ENCODE data around the gene PBX3. TPM values are rescaled to one million over a fixed set of nuclear protein-coding genes. Genes with fewer than 3 reads are reported as not detected.

PBX3 gene
- polyA plus RNA-seq (2013, experiment 1 of 2): 48.8 TPM
- 53.4 TPM for polyA plus RNA-seq (2013, experiment 2 of 2)

- Histone ChIP-seq H3K18ac (ENCODE audit: low read length) (peak within 1 kb of the TSS; percentile 100), H2BK120ac (ENCODE audit: low read depth, low read length) (peak within 1 kb of the TSS; percentile 83), H3K9ac (ENCODE audit: low read depth, low read length, poor library complexity) (peak within 1 kb of the TSS; percentile 100), H4K91ac (ENCODE audit: low read depth, low read length, poor library complexity) (peak within 1 kb of the TSS; percentile 62), H3K79me1 (ENCODE audit: low read depth, low read length) (peaks cover 6% of the 10 kb centered on the region), H4K8ac (ENCODE audit: low read depth, low read length) (no peak within 1 kb of the TSS), H2AFZ (ENCODE audit: low read length) (peak within 1 kb of the TSS; percentile 97), H2BK12ac (ENCODE audit: low read length) (peak within 1 kb of the TSS; percentile 82), H3K4me3 (ENCODE audit: low read length in 2 of 2) (peak within 1 kb of the TSS; percentile 93 to 99), H2BK5ac (ENCODE audit: low read length) (peak within 1 kb of the TSS; percentile 88), H3K36me3 (replicated peaks in 1 of 2; ENCODE audit: control insufficient read depth in 2 of 2, insufficient read depth in 2 of 2, low read length in 2 of 2) (peaks cover 0 to 21% of the 10 kb centered on the region in 2 donors), H3K27me3 (ENCODE audit: control insufficient read depth in 3 of 3, insufficient read depth in 3 of 3, low read depth in 1 of 3, low read length in 3 of 3) (no peaks in the 10 kb centered on the region), H3K27ac (replicated peaks; ENCODE audit: low read length) (peak within 1 kb of the TSS; percentile 93), H2BK15ac (ENCODE audit: low read length) (peak within 1 kb of the TSS; percentile 88), H3K4ac (ENCODE audit: low read length) (no peak within 1 kb of the TSS), H2AK5ac (ENCODE audit: low read depth, low read length) (peak within 1 kb of the TSS; percentile 99), H3K4me2 (ENCODE audit: insufficient read depth, low read length, poor library complexity, severe bottlenecking) (peak within 1 kb of the TSS; percentile 89), H3K14ac (ENCODE audit: low read length) (peak within 1 kb of the TSS; percentile 97), H3K9me3 (replicated peaks in 1 of 2; ENCODE audit: control insufficient read depth in 2 of 2, insufficient read depth in 1 of 2, low read depth in 1 of 2, low read length in 2 of 2) (no peaks in the 10 kb centered on the region), H3K23ac (ENCODE audit: low read depth, low read length, poor library complexity) (peak within 1 kb of the TSS; percentile 90), H3K4me1 (ENCODE audit: control insufficient read depth in 2 of 2, insufficient read depth in 1 of 2, low read depth in 1 of 2, low read length in 2 of 2) (peaks cover 8 to 16% of the 10 kb centered on the region in 2 donors)
- no CpG with 5 or more reads among the region's 107 CpGs for WGBS, 2 donors (ENCODE audit: extremely low coverage in 2 of 2, insufficient read length in 2 of 2, insufficient replicate concordance in 1 of 2)
- DNase-seq (ENCODE audit: low spot score): peak; percentile 70
Observed at GRCh38 chr9:125747053-125747764, at the start of gene PBX3. Gene PBX3, plus strand, starts transcription at chr9:125747373.

DNA sequence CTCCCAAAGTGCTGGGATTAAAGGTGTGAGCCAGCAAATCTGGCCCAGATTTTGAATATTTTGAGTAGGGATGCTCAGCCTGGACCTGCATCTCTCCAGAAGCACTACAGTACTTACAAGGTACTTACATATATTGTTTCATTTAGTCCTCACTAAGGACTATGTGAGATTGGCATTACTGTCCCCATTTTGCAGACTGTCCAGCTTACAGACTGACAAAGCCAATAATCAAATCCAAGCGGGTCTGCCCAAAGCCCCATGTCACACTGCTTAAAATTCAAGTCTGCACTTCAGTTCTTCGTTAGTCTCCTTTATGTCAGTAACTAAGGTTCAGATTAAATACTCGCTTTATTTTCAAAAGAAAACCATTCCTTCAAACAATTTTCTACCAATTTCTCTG is 47.3 kb upstream of the PBX3 start:
- peaks cover 0 to 3% of the 10 kb centered on the region in 2 donors for H3K36me3 ChIP-seq (replicated peaks in 1 of 2; ENCODE audit: control insufficient read depth in 2 of 2, insufficient read depth in 2 of 2, low read length in 2 of 2)
- DNase-seq (ENCODE audit: low spot score): no peak
- no peak overlapping the region for H3K4me2 ChIP-seq (ENCODE audit: insufficient read depth, low read length, poor library complexity, severe bottlenecking)
- H3K4me3 ChIP-seq (ENCODE audit: low read length in 2 of 2): no peak overlapping the region
- no peaks in the 10 kb centered on the region for H3K79me1 ChIP-seq (ENCODE audit: low read depth, low read length)
- H4K91ac ChIP-seq (ENCODE audit: low read depth, low read length, poor library complexity): no peak overlapping the region
- H3K23ac ChIP-seq (ENCODE audit: low read depth, low read length, poor library complexity): no peak overlapping the region
- H4K8ac ChIP-seq (ENCODE audit: low read depth, low read length): no peak overlapping the region
- H2AFZ ChIP-seq (ENCODE audit: low read length): no peak overlapping the region
- no peak overlapping the region for H2BK5ac ChIP-seq (ENCODE audit: low read length)
- no peak overlapping the region for H3K14ac ChIP-seq (ENCODE audit: low read length)
- no CpG with 5 or more reads among the region's 3 CpGs for WGBS, 2 donors (ENCODE audit: extremely low coverage in 2 of 2, insufficient read length in 2 of 2, insufficient replicate concordance in 1 of 2)
- H3K4me1 ChIP-seq (ENCODE audit: control insufficient read depth in 2 of 2, insufficient read depth in 1 of 2, low read depth in 1 of 2, low read length in 2 of 2): peaks cover 2 to 7% of the 10 kb centered on the region in 2 donors
- H2BK12ac ChIP-seq (ENCODE audit: low read length): no peak overlapping the region
- H3K27ac ChIP-seq (replicated peaks; ENCODE audit: low read length): no peak overlapping the region
- no peaks in the 10 kb centered on the region for H3K27me3 ChIP-seq (ENCODE audit: control insufficient read depth in 3 of 3, insufficient read depth in 3 of 3, low read depth in 1 of 3, low read length in 3 of 3)
- no peaks in the 10 kb centered on the region for H3K9me3 ChIP-seq (replicated peaks in 1 of 2; ENCODE audit: control insufficient read depth in 2 of 2, insufficient read depth in 1 of 2, low read depth in 1 of 2, low read length in 2 of 2)
- no peak overlapping the region for H2AK5ac ChIP-seq (ENCODE audit: low read depth, low read length)
- no peak overlapping the region for H3K9ac ChIP-seq (ENCODE audit: low read depth, low read length, poor library complexity)
- H3K18ac ChIP-seq (ENCODE audit: low read length): no peak overlapping the region
- H3K4ac ChIP-seq (ENCODE audit: low read length): no peak overlapping the region
- no peak overlapping the region for H2BK15ac ChIP-seq (ENCODE audit: low read length)
- no peak overlapping the region for H2BK120ac ChIP-seq (ENCODE audit: low read depth, low read length)

- Histone ChIP-seq H3K4me1 (ENCODE audit: control insufficient read depth in 2 of 2, insufficient read depth in 1 of 2, low read depth in 1 of 2, low read length in 2 of 2) (peaks cover 0 to 6% of the 10 kb centered on the region in 2 donors), H3K79me1 (ENCODE audit: low read depth, low read length) (no peaks in the 10 kb centered on the region), H3K14ac (ENCODE audit: low read length) (no peak overlapping the region), H3K9me3 (replicated peaks in 1 of 2; ENCODE audit: control insufficient read depth in 2 of 2, insufficient read depth in 1 of 2, low read depth in 1 of 2, low read length in 2 of 2) (no peaks in the 10 kb centered on the region), H3K27ac (replicated peaks; ENCODE audit: low read length) (no peak overlapping the region), H2BK5ac (ENCODE audit: low read length) (no peak overlapping the region), H3K4ac (ENCODE audit: low read length) (no peak overlapping the region), H3K4me2 (ENCODE audit: insufficient read depth, low read length, poor library complexity, severe bottlenecking) (no peak overlapping the region), H3K9ac (ENCODE audit: low read depth, low read length, poor library complexity) (no peak overlapping the region), H2AFZ (ENCODE audit: low read length) (no peak overlapping the region), H3K18ac (ENCODE audit: low read length) (no peak overlapping the region), H3K27me3 (ENCODE audit: control insufficient read depth in 3 of 3, insufficient read depth in 3 of 3, low read depth in 1 of 3, low read length in 3 of 3) (no peaks in the 10 kb centered on the region), H2AK5ac (ENCODE audit: low read depth, low read length) (no peak overlapping the region), H2BK120ac (ENCODE audit: low read depth, low read length) (no peak overlapping the region), H3K23ac (ENCODE audit: low read depth, low read length, poor library complexity) (no peak overlapping the region), H3K4me3 (ENCODE audit: low read length in 2 of 2) (no peak overlapping the region), H2BK12ac (ENCODE audit: low read length) (no peak overlapping the region), H4K8ac (ENCODE audit: low read depth, low read length) (no peak overlapping the region), H2BK15ac (ENCODE audit: low read length) (no peak overlapping the region), H3K36me3 (replicated peaks in 1 of 2; ENCODE audit: control insufficient read depth in 2 of 2, insufficient read depth in 2 of 2, low read length in 2 of 2) (peaks cover 0 to 3% of the 10 kb centered on the region in 2 donors), H4K91ac (ENCODE audit: low read depth, low read length, poor library complexity) (no peak overlapping the region)
- WGBS, 2 donors (ENCODE audit: extremely low coverage in 2 of 2, insufficient read length in 2 of 2, insufficient replicate concordance in 1 of 2): no CpG with 5 or more reads among the region's 2 CpGs
- DNase-seq (ENCODE audit: low spot score): no peak
Observed at GRCh38 chr9:125700791-125701190, 46.4 kb upstream of the PBX3 start.

DNA sequence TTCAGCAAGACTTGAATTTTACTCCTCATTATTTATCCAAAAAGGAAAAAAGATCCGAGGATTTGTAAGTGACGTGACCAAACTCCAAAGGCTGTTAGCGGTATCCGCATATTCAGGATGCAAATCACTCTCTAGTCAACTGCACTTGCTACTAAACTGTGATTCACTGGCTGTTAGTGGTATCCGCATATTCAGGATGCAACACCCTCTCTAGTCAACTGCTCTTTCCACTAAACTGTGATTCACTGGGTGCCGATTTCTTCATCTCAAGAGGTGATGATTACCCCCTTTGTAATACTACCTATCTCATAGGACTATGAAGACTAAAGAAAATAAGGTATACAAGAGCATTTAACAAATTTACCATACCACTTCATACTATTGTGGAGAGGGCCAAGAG is 45.8 kb upstream of the PBX3 start:
- DNase-seq (ENCODE audit: low spot score): no peak
- H4K91ac ChIP-seq (ENCODE audit: low read depth, low read length, poor library complexity): no peak overlapping the region
- H2BK15ac ChIP-seq (ENCODE audit: low read length): no peak overlapping the region
- H2BK120ac ChIP-seq (ENCODE audit: low read depth, low read length): no peak overlapping the region
- no peaks in the 10 kb centered on the region for H3K36me3 ChIP-seq (replicated peaks in 1 of 2; ENCODE audit: control insufficient read depth in 2 of 2, insufficient read depth in 2 of 2, low read length in 2 of 2)
- H3K4me2 ChIP-seq (ENCODE audit: insufficient read depth, low read length, poor library complexity, severe bottlenecking): no peak overlapping the region
- no peaks in the 10 kb centered on the region for H3K79me1 ChIP-seq (ENCODE audit: low read depth, low read length)
- H3K4ac ChIP-seq (ENCODE audit: low read length): no peak overlapping the region
- WGBS, 2 donors (ENCODE audit: extremely low coverage in 2 of 2, insufficient read length in 2 of 2, insufficient replicate concordance in 1 of 2): no CpG with 5 or more reads among the region's 6 CpGs
- H3K4me1 ChIP-seq (ENCODE audit: control insufficient read depth in 2 of 2, insufficient read depth in 1 of 2, low read depth in 1 of 2, low read length in 2 of 2): peaks cover 2 to 6% of the 10 kb centered on the region in 2 donors
- no peak overlapping the region for H3K18ac ChIP-seq (ENCODE audit: low read length)
- no peak overlapping the region for H3K9ac ChIP-seq (ENCODE audit: low read depth, low read length, poor library complexity)
- no peaks in the 10 kb centered on the region for H3K9me3 ChIP-seq (replicated peaks in 1 of 2; ENCODE audit: control insufficient read depth in 2 of 2, insufficient read depth in 1 of 2, low read depth in 1 of 2, low read length in 2 of 2)
- no peak overlapping the region for H2BK5ac ChIP-seq (ENCODE audit: low read length)
- H2BK12ac ChIP-seq (ENCODE audit: low read length): no peak overlapping the region
- H2AFZ ChIP-seq (ENCODE audit: low read length): no peak overlapping the region
- no peak overlapping the region for H3K27ac ChIP-seq (replicated peaks; ENCODE audit: low read length)
- no peak overlapping the region for H3K14ac ChIP-seq (ENCODE audit: low read length)
- H3K27me3 ChIP-seq (ENCODE audit: control insufficient read depth in 3 of 3, insufficient read depth in 3 of 3, low read depth in 1 of 3, low read length in 3 of 3): no peaks in the 10 kb centered on the region
- no peak overlapping the region for H2AK5ac ChIP-seq (ENCODE audit: low read depth, low read length)
- H3K23ac ChIP-seq (ENCODE audit: low read depth, low read length, poor library complexity): no peak overlapping the region
- no peak overlapping the region for H3K4me3 ChIP-seq (ENCODE audit: low read length in 2 of 2)
- H4K8ac ChIP-seq (ENCODE audit: low read depth, low read length): no peak overlapping the region
